Ovary (tissue), 9 donors: ENCODE measurements around the gene BICD2. TPM values are rescaled to one million over a fixed set of nuclear protein-coding genes. Genes with fewer than 3 reads are reported as not detected.

Experiments used
- DNase-seq, 5 donors: peaks; one replicate each; pipeline ENCODE4 v3.0.0-alpha.2; 2019 to 2020
- H3K27ac ChIP-seq, 2 donors: fragments of 200-600 bp; one replicate each; pipeline versions ENCODE4 v1.5.1 to v1.8.0; 2019 to 2022
- H3K27me3 ChIP-seq: fragments of 200-600 bp; one replicate; pipeline ENCODE4 v1.8.0; 2022
- H3K36me3 ChIP-seq: fragments of 200-600 bp; sonication (generic); one replicate; pipeline ENCODE4 v1.5.1; 2019
- H3K4me1 ChIP-seq: one replicate; pipeline ENCODE4 v1.8.1; 2013; ENCODE audit warnings: mild to moderate bottlenecking, moderate library complexity; ENCODE audit not compliant: insufficient read depth
- H3K4me3 ChIP-seq: fragments of 200-600 bp; sonication (generic); one replicate; pipeline ENCODE4 v1.5.1; 2017
- H3K9me3 ChIP-seq, 2 donors: fragments of 200-600 bp in 1 of 2; sonication (generic) in 1 of 2; one replicate each; pipeline versions ENCODE4 v1.5.1 to v1.8.1; 2013 to 2019; ENCODE audit warnings: mild to moderate bottlenecking in 1 of 2, moderate library complexity in 1 of 2
- CTCF ChIP-seq, 3 donors: fragments of 450-650 bp in 2 of 3; fragments of 200-600 bp in 1 of 3; IDR thresholded peaks; one replicate each; pipeline versions ENCODE4 v1.5.1 to v1.8.0; 2016 to 2022; ENCODE audit warnings: antibody characterized with exemption in 3 of 3, mild to moderate bottlenecking in 1 of 3
- EP300 ChIP-seq: sonication (generic); formaldehyde crosslinking; IDR thresholded peaks from one replicate; pipeline ENCODE4 v1.6.1; 2017; ENCODE audit warnings: antibody characterized with exemption
- POLR2A ChIP-seq: fragments of 450-650 bp; IDR thresholded peaks from one replicate; pipeline ENCODE4 v1.6.1; 2017; ENCODE audit warnings: antibody characterized with exemption, mild to moderate bottlenecking, moderate library complexity
- WGBS, 3 donors: extraction: QIAGEN DNeasy Blood & Tissue Kit in 1 of 3; methylation state at CpG; one replicate each; pipeline versions ENCODE4 v1.1.5 to v1.1.7; 2013 to 2017; 5-methylcytosine and 5-hydroxymethylcytosine counted together
- intact Hi-C, 4 donors: fragments of 100-400 bp; cut with DNase I; formaldehyde crosslinking; loops; one replicate each; pipeline versions ENCODE4 v1.11.0 to v1.15.1; 2022 to 2023
- polyA plus RNA-seq, 2 donors: library from polyadenylated mRNA; stranded (reverse); fragments of 200-250 nt in 1 of 2; fragments of 350-450 nt in 1 of 2; fragmentation: Illumina TruSeq in 1 of 2; extraction: RNeasy Lipid Tissue Mini Kit (QIAGEN cat#74804) in 1 of 2; gene quantifications; one replicate each; pipeline ENCODE4 v1.2.3, GENCODE V29; 2013 to 2014
- total RNA-seq, 7 donors: library from RNA; depleted of rRNA in 2 of 7; stranded (reverse); fragments of >200 nt in 2 of 7; fragmentation: NEBNext Ultra II Directional in 3 of 7; extraction: Animal tissue kit (Norgen Biotek cat#: 25700) in 3 of 7; gene quantifications; one replicate each; pipeline versions ENCODE4 v1.1.0 to v1.2.4, GENCODE V29; 2016 to 2023
- donor health status: DM: no; HTN: no; CAD: no; lungs with moderate emphysema.
- donor health status: DM: no; HTN: no; CAD: no.
- donor health status: Bipolar disorder and iron deficiency.
- donor health status: DM: yes; HTN: yes; CAD: no.
- donor health status: DM: no; HTN: no; CAD: no.
- donor health status: DM: yes; HTN: yes; CAD: no.

The BICD2 gene
- total and polyA plus RNA-seq, 9 donors: 13.9 to 28.7 (median 20.6) TPM

- Histone ChIP-seq H3K36me3 (no peaks in the 10 kb centered on the region), H3K4me3 (no peak overlapping the region), H3K4me1 (no peaks in the 10 kb centered on the region), H3K9me3 (no peaks in the 10 kb centered on the region), H3K27me3 (no peaks in the 10 kb centered on the region), H3K27ac (no peak overlapping the region)
- DNase-seq: no peak
- 62 to 67% (median 65%) methylated on average over 9 of the region's 9 CpGs for WGBS, 3 donors
- TF ChIP-seq POLR2A (no peak), EP300 (no peak), CTCF (IDR thresholded peaks at IDR 0.05) (no peak)
- intact Hi-C loops: no loop called here
Measured at GRCh38 chr9:92723801-92724323, 40.8 kb downstream of the BICD2 start.

GRCh38 chr9:92723299-92723625, 41.4 kb downstream of the BICD2 start:
- intact Hi-C loops: no loop called here
- Histone ChIP-seq H3K27me3 (no peaks in the 10 kb centered on the region), H3K9me3 (no peaks in the 10 kb centered on the region), H3K4me1 (no peaks in the 10 kb centered on the region), H3K4me3 (no peak overlapping the region), H3K27ac (no peak overlapping the region), H3K36me3 (no peaks in the 10 kb centered on the region)
- no peak for DNase-seq
- WGBS, 3 donors: 82 to 84% (median 83%) methylated on average over 3 of the region's 3 CpGs
- no peak for TF ChIP-seq EP300
- TF ChIP-seq CTCF (IDR thresholded peaks at IDR 0.05): no peak
- TF ChIP-seq POLR2A: no peak

- intact Hi-C loops: no loop called here
- H3K4me1 ChIP-seq: no peaks in the 10 kb centered on the region
- WGBS, 3 donors: 88 to 90% (median 88%) methylated on average over 16 of the region's 16 CpGs
- H3K4me3 ChIP-seq: no peak overlapping the region
- no peaks in the 10 kb centered on the region for H3K27me3 ChIP-seq
- DNase-seq: no peak
- no peaks in the 10 kb centered on the region for H3K9me3 ChIP-seq
- no peak overlapping the region for H3K27ac ChIP-seq
- TF ChIP-seq POLR2A (no peak), EP300 (no peak), CTCF (IDR thresholded peaks at IDR 0.05) (no peak)
- no peaks in the 10 kb centered on the region for H3K36me3 ChIP-seq
Measured at GRCh38 chr9:92722386-92723298, 42.0 kb downstream of the BICD2 start.

- H3K9me3 ChIP-seq: no peaks in the 10 kb centered on the region
- no peak for DNase-seq
- intact Hi-C loops: no loop called here
- H3K36me3 ChIP-seq: no peaks in the 10 kb centered on the region
- no peak overlapping the region for H3K4me3 ChIP-seq
- no peak for TF ChIP-seq POLR2A
- no peak for TF ChIP-seq CTCF (IDR thresholded peaks at IDR 0.05)
- no peak for TF ChIP-seq EP300
- no peaks in the 10 kb centered on the region for H3K27me3 ChIP-seq
- WGBS, 3 donors: 83 to 88% (median 87%) methylated on average over 7 of the region's 7 CpGs
- no peaks in the 10 kb centered on the region for H3K4me1 ChIP-seq
- H3K27ac ChIP-seq: no peak overlapping the region
Measured at GRCh38 chr9:92721548-92721947, 43.1 kb downstream of the BICD2 start.
